Measurements from ENCODE around the gene CRYZ.
"Not testable (repeated sequence)": the region's sequence is repeated elsewhere in the genome, so short reads cannot be mapped to it uniquely, and the experiment has no call there.

The CRYZ gene

GRCh38 chr1:74748960-74749359 lies 16.1 kb upstream of the CRYZ start:
- H3K9me3 Mint-ChIP-seq, result peaks cover 10% of the 10 kb centered on the region
- H3K4me1 Mint-ChIP-seq (ENCODE audit: low read depth), result no peaks in the 10 kb centered on the region
- no peak overlapping the region for H3K27ac Mint-ChIP-seq

GRCh38 chr1:74745247-74745646 lies 12.4 kb upstream of the CRYZ start:
- not testable (repeated sequence) for H3K4me1 Mint-ChIP-seq (ENCODE audit: low read depth); H3K27me3 Mint-ChIP-seq (ENCODE audit: low read depth); H3K4me3 Mint-ChIP-seq; DNase-seq (ENCODE audit: low spot score); H3K27ac Mint-ChIP-seq
- peaks cover 60% of the 10 kb centered on the region for H3K36me3 Mint-ChIP-seq (ENCODE audit: low read depth)
- H3K9me3 Mint-ChIP-seq, result peaks cover 12% of the 10 kb centered on the region

More at GRCh38 chr1:74748960-74749359, 16.1 kb upstream of the CRYZ start:
- Mint-ChIP-seq H3K4me3 (no peak overlapping the region), H3K36me3 (ENCODE audit: low read depth) (peaks cover 48% of the 10 kb centered on the region), H3K27me3 (ENCODE audit: low read depth) (no peaks in the 10 kb centered on the region)
- no peak for DNase-seq (ENCODE audit: low spot score)

DNA sequence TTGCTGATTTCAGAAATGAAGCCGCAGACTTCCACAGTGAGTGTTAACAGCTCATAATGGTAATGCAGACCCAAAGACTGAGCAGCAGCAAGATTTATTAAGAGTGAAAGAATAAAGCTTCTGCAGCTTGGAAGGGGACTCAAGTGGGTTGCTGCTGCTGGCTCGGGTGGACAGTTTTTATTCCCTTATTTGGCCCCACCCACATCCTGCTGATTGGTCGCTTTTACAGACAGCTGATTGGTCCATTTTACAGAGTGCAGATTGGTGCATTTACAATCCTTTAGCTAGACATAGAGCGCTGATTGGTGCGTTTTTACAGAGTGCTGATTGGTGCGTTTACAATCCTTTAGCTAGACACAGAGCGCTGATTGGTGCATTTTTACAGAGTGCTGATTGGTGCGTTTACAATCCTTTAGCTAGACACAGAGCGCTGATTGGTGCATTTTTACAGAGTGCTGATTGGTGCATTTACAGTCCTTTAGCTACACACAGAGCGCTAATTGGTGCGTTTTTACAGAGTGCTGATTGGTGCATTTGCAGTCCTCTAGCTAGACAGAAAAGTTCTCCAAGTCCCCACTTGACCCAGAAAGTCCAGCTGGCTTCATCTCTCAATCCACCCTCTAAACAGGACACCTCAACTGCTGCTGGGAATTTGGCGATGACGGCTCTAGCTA lies 7.6 kb upstream of the CRYZ start:
- not testable (repeated sequence) for H3K27ac Mint-ChIP-seq; H3K27me3 Mint-ChIP-seq (ENCODE audit: low read depth); H3K4me1 Mint-ChIP-seq (ENCODE audit: low read depth); DNase-seq (ENCODE audit: low spot score); H3K4me3 Mint-ChIP-seq
- H3K9me3 Mint-ChIP-seq, result peaks cover 17% of the 10 kb centered on the region
- H3K36me3 Mint-ChIP-seq (ENCODE audit: low read depth), result peaks cover 75% of the 10 kb centered on the region

- H3K27ac Mint-ChIP-seq, result no peak overlapping the region
- H3K4me1 Mint-ChIP-seq (ENCODE audit: low read depth), result peaks cover 14% of the 10 kb centered on the region
- peaks cover 5% of the 10 kb centered on the region for H3K9me3 Mint-ChIP-seq
- no peaks in the 10 kb centered on the region for H3K27me3 Mint-ChIP-seq (ENCODE audit: low read depth)
- DNase-seq (ENCODE audit: low spot score), result no peak
- H3K36me3 Mint-ChIP-seq (ENCODE audit: low read depth), result peaks cover 48% of the 10 kb centered on the region
- no peak overlapping the region for H3K4me3 Mint-ChIP-seq
These were observed 4.5 kb upstream of the CRYZ start for GRCh38 chr1:74737333-74737732.

DNA sequence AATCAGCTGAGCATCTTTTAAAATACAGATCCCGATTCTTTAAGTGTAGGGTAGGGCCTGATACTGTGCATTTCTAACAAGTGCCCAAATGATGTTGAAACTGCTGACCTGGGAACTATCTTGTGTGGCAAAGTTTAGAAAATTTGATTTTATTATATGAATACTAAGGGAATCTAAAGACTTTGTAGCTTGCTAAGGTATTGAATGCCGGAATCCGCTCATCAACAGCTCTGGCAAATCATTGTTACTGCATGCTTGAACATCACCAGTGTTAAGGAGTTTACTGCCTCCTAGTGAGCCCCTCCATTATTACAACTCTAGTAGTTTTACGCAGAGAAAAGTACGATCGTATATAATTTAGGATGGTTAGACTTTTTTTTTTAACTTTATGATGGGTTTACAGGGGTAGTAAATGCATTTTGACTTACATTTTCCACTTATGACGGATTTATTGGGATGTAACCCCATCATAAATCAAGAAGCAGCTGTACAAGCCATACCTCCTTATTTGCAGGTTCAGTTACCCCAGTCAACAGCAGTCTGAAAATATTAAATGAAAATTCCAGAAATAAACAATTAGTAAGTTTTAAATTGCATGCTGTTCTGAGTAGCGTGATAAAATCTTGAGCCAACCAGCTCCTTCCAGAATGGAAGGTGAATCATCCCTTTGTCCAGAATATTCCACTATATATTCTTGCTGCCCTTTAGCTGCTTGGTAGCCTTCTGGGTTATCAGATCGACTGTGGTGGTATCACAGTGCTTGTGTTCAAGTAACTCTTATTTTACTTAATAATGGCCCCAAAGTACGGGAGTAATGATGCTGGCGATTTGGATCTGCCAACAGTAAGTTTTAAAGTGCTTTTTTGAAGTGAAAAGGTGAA lies 994 bp upstream of the CRYZ start:
- DNase-seq (ENCODE audit: low spot score), result peak; percentile 27
- Mint-ChIP-seq H3K4me1 (ENCODE audit: low read depth) (peaks cover 30% of the 10 kb centered on the region), H3K27ac (peak overlapping the region; percentile 98), H3K27me3 (ENCODE audit: low read depth) (no peaks in the 10 kb centered on the region), H3K4me3 (peak overlapping the region; percentile 91), H3K9me3 (no peaks in the 10 kb centered on the region), H3K36me3 (ENCODE audit: low read depth) (peaks cover 18% of the 10 kb centered on the region)

DNA sequence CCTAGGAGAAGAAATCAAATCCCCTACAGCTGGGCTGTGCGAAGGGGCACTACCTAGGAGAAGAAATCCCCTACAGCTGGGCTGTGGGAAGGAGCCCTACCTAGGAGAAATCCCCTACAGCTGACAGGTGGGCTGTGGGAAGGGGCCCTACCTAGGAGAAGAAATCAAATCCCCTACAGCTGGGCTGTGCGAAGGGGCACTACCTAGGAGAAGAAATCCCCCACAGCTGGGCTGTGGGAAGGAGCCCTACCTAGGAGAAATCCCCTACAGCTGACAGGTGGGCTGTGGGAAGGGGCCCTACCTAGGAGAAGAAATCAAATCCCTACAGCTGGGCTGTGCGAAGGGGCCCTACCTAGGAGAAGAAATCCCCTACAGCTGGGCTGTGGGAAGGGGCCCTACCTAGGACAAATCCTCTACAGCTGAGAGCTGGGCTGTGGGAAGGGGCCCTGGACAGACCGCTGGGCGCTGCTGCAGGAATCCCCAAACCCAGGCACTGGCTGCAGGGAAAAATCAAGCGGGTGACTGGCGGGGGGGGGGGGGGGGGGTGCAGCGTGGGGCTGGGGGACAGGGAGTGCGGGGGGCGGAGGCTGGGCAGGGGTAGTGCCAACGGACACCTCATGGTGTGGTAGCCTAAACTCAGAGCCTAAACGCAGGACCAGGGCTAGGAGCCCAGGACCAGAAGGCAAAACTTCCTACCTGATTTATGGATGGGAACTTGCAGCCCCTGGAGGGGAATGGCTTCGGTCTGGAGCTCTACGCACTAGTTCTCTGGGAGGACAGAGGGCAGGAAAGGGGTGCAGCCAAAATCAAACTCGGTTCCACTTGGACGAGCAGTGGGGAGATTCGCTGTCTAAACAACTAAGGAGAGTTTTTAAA lies 541 bp downstream of the CRYZ start:
- Mint-ChIP-seq H3K4me3 (peak overlapping the region; percentile 91), H3K4me1 (ENCODE audit: low read depth) (peaks cover 31% of the 10 kb centered on the region), H3K27ac (peak overlapping the region; percentile 98)
- not testable (repeated sequence) for H3K27me3 Mint-ChIP-seq (ENCODE audit: low read depth); DNase-seq (ENCODE audit: low spot score); H3K9me3 Mint-ChIP-seq; H3K36me3 Mint-ChIP-seq (ENCODE audit: low read depth)

- Mint-ChIP-seq H3K27ac (no peak overlapping the region), H3K4me3 (peak overlapping the region; percentile 55), H3K36me3 (ENCODE audit: low read depth) (peaks cover 8% of the 10 kb centered on the region), H3K9me3 (peaks cover 7% of the 10 kb centered on the region), H3K27me3 (ENCODE audit: low read depth) (no peaks in the 10 kb centered on the region), H3K4me1 (ENCODE audit: low read depth) (peaks cover 31% of the 10 kb centered on the region)
- no peak for DNase-seq (ENCODE audit: low spot score)
These were observed 1.3 kb downstream of the CRYZ start for GRCh38 chr1:74731399-74732052.

DNA sequence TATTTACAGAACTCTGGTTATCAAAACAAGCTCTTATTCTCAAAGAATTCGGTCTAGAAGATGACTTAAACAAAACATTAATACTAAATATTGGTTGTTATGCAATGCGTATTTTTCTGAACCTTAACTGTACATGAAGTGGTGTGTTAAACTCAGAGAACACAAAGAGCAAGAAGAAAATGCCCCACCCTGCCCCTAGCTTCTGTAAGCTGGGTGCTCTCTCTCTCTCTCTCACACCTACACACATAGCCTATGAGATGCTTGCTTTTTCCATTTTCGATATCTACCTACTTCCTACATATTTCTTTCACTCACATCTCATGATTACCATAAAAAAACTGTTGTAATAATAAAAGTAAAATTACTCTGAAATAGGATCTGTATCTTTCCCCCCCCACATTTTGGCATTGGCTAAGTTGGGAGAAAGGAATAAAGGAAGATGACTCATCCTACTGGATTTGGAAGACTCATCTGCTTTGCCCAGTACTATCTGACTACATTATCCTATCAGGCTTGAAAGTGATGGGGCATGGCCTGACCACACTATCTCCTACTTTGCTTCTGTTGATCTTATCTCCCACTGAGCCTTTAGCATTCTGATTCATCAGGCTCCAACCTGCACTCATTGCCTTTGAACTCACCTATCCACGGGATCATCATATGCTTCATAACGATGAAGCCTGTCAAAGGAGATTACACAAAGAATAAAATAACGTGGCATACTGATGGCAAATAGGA lies 2.9 kb downstream of the CRYZ start:
- DNase-seq (ENCODE audit: low spot score), result peak; percentile 22
- H3K9me3 Mint-ChIP-seq, result peaks cover 17% of the 10 kb centered on the region
- H3K27ac Mint-ChIP-seq, result no peak overlapping the region
- peaks cover 14% of the 10 kb centered on the region for H3K36me3 Mint-ChIP-seq (ENCODE audit: low read depth)
- peaks cover 27% of the 10 kb centered on the region for H3K4me1 Mint-ChIP-seq (ENCODE audit: low read depth)
- H3K27me3 Mint-ChIP-seq (ENCODE audit: low read depth), result no peaks in the 10 kb centered on the region
- H3K4me3 Mint-ChIP-seq, result no peak overlapping the region

DNA sequence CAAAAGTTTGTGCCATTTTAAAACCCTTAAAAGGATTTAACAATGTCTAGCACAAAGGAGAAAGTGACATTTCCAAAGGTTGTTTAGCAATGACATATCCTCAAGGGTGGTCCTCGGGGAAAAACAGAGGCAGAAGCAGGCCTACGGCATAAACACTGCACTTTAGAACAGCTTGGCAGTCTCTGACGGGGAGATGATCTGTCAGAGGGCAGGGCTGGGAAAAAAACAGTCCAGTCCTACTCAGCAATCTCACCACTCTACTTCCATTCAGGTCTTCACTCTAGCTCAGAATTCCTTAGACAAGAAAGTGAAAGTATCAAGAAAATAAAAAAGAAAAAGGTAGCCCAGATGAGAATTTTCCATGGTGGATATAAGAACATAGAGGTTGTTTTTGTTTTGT lies 4.1 kb downstream of the CRYZ start:
- peaks cover 17% of the 10 kb centered on the region for H3K9me3 Mint-ChIP-seq
- H3K27me3 Mint-ChIP-seq (ENCODE audit: low read depth), result no peaks in the 10 kb centered on the region
- no peak overlapping the region for H3K4me3 Mint-ChIP-seq
- DNase-seq (ENCODE audit: low spot score), result no peak
- H3K27ac Mint-ChIP-seq, result no peak overlapping the region
- H3K4me1 Mint-ChIP-seq (ENCODE audit: low read depth), result peaks cover 17% of the 10 kb centered on the region
- peaks cover 21% of the 10 kb centered on the region for H3K36me3 Mint-ChIP-seq (ENCODE audit: low read depth)

GRCh38 chr1:74726063-74726462 lies 6.8 kb downstream of the CRYZ start:
- no peak overlapping the region for H3K4me3 Mint-ChIP-seq
- H3K36me3 Mint-ChIP-seq (ENCODE audit: low read depth), result peaks cover 33% of the 10 kb centered on the region
- DNase-seq (ENCODE audit: low spot score), result no peak
- peaks cover 17% of the 10 kb centered on the region for H3K9me3 Mint-ChIP-seq
- H3K4me1 Mint-ChIP-seq (ENCODE audit: low read depth), result peaks cover 11% of the 10 kb centered on the region
- H3K27me3 Mint-ChIP-seq (ENCODE audit: low read depth), result no peaks in the 10 kb centered on the region
- no peak overlapping the region for H3K27ac Mint-ChIP-seq

GRCh38 chr1:74717626-74718025 lies 15.2 kb downstream of the CRYZ start:
- Mint-ChIP-seq H3K27ac (no peak overlapping the region), H3K4me1 (ENCODE audit: low read depth) (no peaks in the 10 kb centered on the region), H3K36me3 (ENCODE audit: low read depth) (peaks cover 17% of the 10 kb centered on the region), H3K4me3 (no peak overlapping the region), H3K27me3 (ENCODE audit: low read depth) (no peaks in the 10 kb centered on the region), H3K9me3 (no peaks in the 10 kb centered on the region)
- DNase-seq (ENCODE audit: low spot score), result no peak

DNA sequence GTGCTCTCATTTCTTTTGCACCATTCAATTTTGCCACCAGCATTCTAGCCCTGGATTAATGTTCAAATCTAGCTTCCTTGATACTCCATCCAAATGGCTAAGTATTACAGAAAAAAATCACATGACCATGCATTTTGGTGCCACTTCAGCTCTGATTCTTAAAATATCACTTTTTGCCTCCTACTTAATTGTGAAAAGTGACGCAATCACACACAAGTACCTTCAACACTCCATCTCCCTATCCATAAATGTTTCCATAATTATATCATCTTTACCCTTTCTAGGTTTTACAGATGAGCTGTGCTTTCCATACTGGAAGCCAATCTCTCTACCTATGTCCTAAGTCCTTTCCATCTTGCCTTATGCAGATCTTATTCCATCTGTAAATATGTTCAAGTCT lies 16.0 kb downstream of the CRYZ start:
- Mint-ChIP-seq H3K27ac (no peak overlapping the region), H3K4me3 (no peak overlapping the region), H3K9me3 (no peaks in the 10 kb centered on the region), H3K36me3 (ENCODE audit: low read depth) (peaks cover 12% of the 10 kb centered on the region), H3K27me3 (ENCODE audit: low read depth) (no peaks in the 10 kb centered on the region), H3K4me1 (ENCODE audit: low read depth) (no peaks in the 10 kb centered on the region)
- no peak for DNase-seq (ENCODE audit: low spot score)

DNA sequence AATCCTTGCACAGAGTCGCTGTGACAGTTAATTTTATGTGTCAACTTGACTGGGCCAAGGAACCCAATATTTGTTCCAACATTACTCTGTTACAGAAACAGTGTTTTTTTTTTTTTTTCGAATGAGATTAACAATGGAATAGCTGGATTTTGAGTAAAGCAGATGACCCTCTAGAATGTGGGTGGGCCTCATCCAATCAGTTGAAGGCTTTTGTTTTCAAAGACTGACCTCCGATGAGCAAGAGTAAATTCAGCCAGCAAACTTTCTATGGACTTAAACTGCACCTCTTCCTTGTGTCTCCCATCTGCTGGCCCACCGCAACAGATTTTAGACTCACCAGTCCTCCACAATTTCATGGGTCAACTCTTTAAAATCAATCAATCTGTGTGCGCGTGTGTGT lies 17.0 kb downstream of the CRYZ start:
- Mint-ChIP-seq H3K36me3 (ENCODE audit: low read depth) (peaks cover 10% of the 10 kb centered on the region), H3K9me3 (no peaks in the 10 kb centered on the region), H3K4me1 (ENCODE audit: low read depth) (no peaks in the 10 kb centered on the region), H3K4me3 (no peak overlapping the region), H3K27ac (no peak overlapping the region), H3K27me3 (ENCODE audit: low read depth) (no peaks in the 10 kb centered on the region)
- DNase-seq (ENCODE audit: low spot score), result no peak
